HG03045 (cell line): Measurements from ENCODE around the gene ZNF492.
"Not testable (repeated sequence)": the region's sequence is repeated elsewhere in the genome, so short reads cannot be mapped to it uniquely, and the experiment has no call there.

Experiments
- ATAC-seq: cut with Tn5 transposase; IDR thresholded peaks from one replicate; pipeline ENCODE4 v1.9.1; 2021; ENCODE audit warnings: mild to moderate bottlenecking, moderate library complexity; ENCODE audit not compliant: unreplicated experiment

Gene ZNF492

GRCh38 chr19:22617181-22617580, 16.9 kb upstream of the ZNF492 start:
- not testable (repeated sequence) for ATAC-seq

GRCh38 chr19:22617614-22618320, 16.4 kb upstream of the ZNF492 start:
- ATAC-seq, result no peak

- no peak for ATAC-seq
These were observed 14.8 kb upstream of the ZNF492 start for GRCh38 chr19:22619371-22619770.

- ATAC-seq, result no peak
These were observed 14.2 kb upstream of the ZNF492 start for GRCh38 chr19:22619932-22620331.

- ATAC-seq, result no peak
These were observed 13.7 kb upstream of the ZNF492 start for GRCh38 chr19:22620401-22620800.

GRCh38 chr19:22620912-22621311, 13.2 kb upstream of the ZNF492 start:
- no peak for ATAC-seq

GRCh38 chr19:22622020-22622419, 12.1 kb upstream of the ZNF492 start:
- no peak for ATAC-seq

- no peak for ATAC-seq
These were observed 11.0 kb upstream of the ZNF492 start for GRCh38 chr19:22622901-22623840.

- no peak for ATAC-seq
These were observed 10.3 kb upstream of the ZNF492 start for GRCh38 chr19:22623841-22624221.

GRCh38 chr19:22625266-22626035, 8.7 kb upstream of the ZNF492 start:
- ATAC-seq, result no peak

GRCh38 chr19:22627526-22627925, 6.6 kb upstream of the ZNF492 start:
- ATAC-seq, result no peak

GRCh38 chr19:22628401-22628800, 5.7 kb upstream of the ZNF492 start:
- no peak for ATAC-seq

- no peak for ATAC-seq
These were observed 315 bp downstream of the ZNF492 start for GRCh38 chr19:22634450-22634827.

- ATAC-seq, result not testable (repeated sequence)
These were observed 51.4 kb downstream of the ZNF492 start for GRCh38 chr19:22685493-22685892.

GRCh38 chr19:22702661-22703060, 68.5 kb downstream of the ZNF492 start:
- ATAC-seq, result not testable (repeated sequence)

- ATAC-seq, result not testable (repeated sequence)
These were observed 69.0 kb downstream of the ZNF492 start for GRCh38 chr19:22703096-22703495.

- ATAC-seq, result no peak
These were observed 74.9 kb downstream of the ZNF492 start for GRCh38 chr19:22708983-22709382.
